Keratinocyte (primary cell): ENCODE measurements around the gene KCNN1. TPM values are rescaled to one million over a fixed set of nuclear protein-coding genes. Genes with fewer than 3 reads are reported as not detected.

Source experiments
- DNase-seq: peaks from one replicate; pipeline ENCODE4 v3.0.0-alpha.2; 2011; ENCODE audit warnings: low read depth, missing footprints, low spot score
- FAIRE-seq: peaks from 2 replicates; lab custom pipeline; 2011; peaks lifted over from hg19 to GRCh38; lab: Jason Lieb, UNC
- H2AFZ ChIP-seq: 2 replicates; pipeline ENCODE4 v1.6.0; 2012; ENCODE audit warnings: low read length, control low read depth, inconsistent platforms; ENCODE audit not compliant: control insufficient read depth
- H3K27ac ChIP-seq: 2 replicates; pipeline ENCODE4 v1.5.1; 2011; ENCODE audit warnings: low read length; ENCODE audit not compliant: control insufficient read depth, insufficient read depth
- H3K27me3 ChIP-seq: 3 replicates; pipeline ENCODE4 v1.6.0; 2011; ENCODE audit warnings: low read length; ENCODE audit not compliant: control insufficient read depth, insufficient read depth; ENCODE audit errors: extremely low read depth
- H3K36me3 ChIP-seq, 2 experiments: 2 replicates in 1 of 2; 3 replicates in 1 of 2; pipeline ENCODE4 v1.5.1; 2011; ENCODE audit warnings: low read length in 2 of 2, mild to moderate bottlenecking in 1 of 2; ENCODE audit not compliant: control insufficient read depth in 2 of 2, insufficient read depth in 2 of 2; ENCODE audit errors: extremely low read depth in 1 of 2
- H3K4me1 ChIP-seq: 3 replicates; pipeline ENCODE4 v1.5.1; 2011; ENCODE audit warnings: low read length; ENCODE audit not compliant: control insufficient read depth, insufficient read depth; ENCODE audit errors: extremely low read depth
- H3K4me2 ChIP-seq: 3 replicates; pipeline ENCODE4 v1.6.0; 2011; ENCODE audit warnings: low read depth, low read length; ENCODE audit not compliant: control insufficient read depth, insufficient read depth; ENCODE audit errors: extremely low read depth
- H3K4me3 ChIP-seq, 3 experiments: fragments of 200-600 bp in 1 of 3; sonication (generic) in 1 of 3; 2 replicates in 2 of 3; 3 replicates in 1 of 3; pipeline ENCODE4 v1.5.1; 2011 to 2016; ENCODE audit warnings: low read length in 3 of 3, mild to moderate bottlenecking in 3 of 3, control low read depth in 2 of 3, inconsistent platforms in 1 of 3, low read depth in 1 of 3, mixed read lengths in 1 of 3, mixed run types in 1 of 3, moderate library complexity in 1 of 3; ENCODE audit not compliant: control insufficient read depth in 2 of 3, insufficient read depth in 2 of 3; ENCODE audit errors: extremely low read depth in 1 of 3
- H3K79me2 ChIP-seq: 2 replicates; pipeline ENCODE4 v1.6.0; 2012; ENCODE audit warnings: low read length; ENCODE audit not compliant: control insufficient read depth, insufficient read depth
- H3K9ac ChIP-seq: 3 replicates; pipeline ENCODE4 v1.6.0; 2011; ENCODE audit warnings: low read length; ENCODE audit not compliant: control insufficient read depth, insufficient read depth; ENCODE audit errors: extremely low read depth
- H3K9me1 ChIP-seq: 3 replicates; pipeline ENCODE4 v1.6.0; 2011; ENCODE audit warnings: low read length; ENCODE audit not compliant: control insufficient read depth, insufficient read depth; ENCODE audit errors: extremely low read depth
- H3K9me3 ChIP-seq: 2 replicates; pipeline ENCODE4 v1.5.1; 2012; ENCODE audit warnings: low read depth, low read length; ENCODE audit not compliant: control insufficient read depth
- H4K20me1 ChIP-seq: 3 replicates; pipeline ENCODE4 v1.6.0; 2011; ENCODE audit warnings: low read length; ENCODE audit not compliant: control insufficient read depth, insufficient read depth; ENCODE audit errors: extremely low read depth
- EZH2 ChIP-seq: IDR thresholded peaks from one replicate; pipeline ENCODE4 v1.6.1; 2012; ENCODE audit warnings: inconsistent platforms, mild to moderate bottlenecking, low read length, moderate library complexity
- dilution Hi-C: fragments of 300-500 bp; cut with MboI; formaldehyde crosslinking; loops from one replicate; pipeline ENCODE4 v1.7.0; 2020; ENCODE audit warnings: low sequenced_read_pairs; ENCODE audit not compliant: extremely low pct_ligation_motif_present
- polyA plus RNA-seq, 5 experiments: library from polyadenylated mRNA; depleted of rRNA in 3 of 5; stranded (reverse) in 3 of 5; stranded (forward) in 1 of 5; unstranded in 1 of 5; fragments of >200 nt; gene quantifications; 1 replicate in 1 of 5; 2 replicates in 3 of 5; 3 replicates in 1 of 5; pipeline versions ENCODE4 v1.2.1 to v1.2.3, GENCODE V29; 2011 to 2012; ENCODE audit warnings: missing spikeins in 2 of 5, low read depth in 1 of 5, low replicate concordance in 1 of 5
- TF ChIP-seq, protein P1 (sequence below), 3 experiments: IDR thresholded peaks in 1 of 3; conservative IDR thresholded peaks in 1 of 3; optimal IDR thresholded peaks in 1 of 3; 2 replicates in 2 of 3; 3 replicates in 1 of 3; pipeline versions ENCODE3 to v1.5.1; 2011; ENCODE audit warnings: low read length in 3 of 3, mild to moderate bottlenecking in 3 of 3, moderate library complexity in 2 of 3, control low read depth in 1 of 3, inconsistent platforms in 1 of 3; ENCODE audit not compliant: insufficient read depth in 2 of 3; ENCODE audit errors: extremely low read depth in 1 of 3

Gene KCNN1
- polyA plus RNA-seq, 1 donor (not counting 4 experiments of a cell fraction or from before 2014, with no cell fraction given) = not detected

DNA sequence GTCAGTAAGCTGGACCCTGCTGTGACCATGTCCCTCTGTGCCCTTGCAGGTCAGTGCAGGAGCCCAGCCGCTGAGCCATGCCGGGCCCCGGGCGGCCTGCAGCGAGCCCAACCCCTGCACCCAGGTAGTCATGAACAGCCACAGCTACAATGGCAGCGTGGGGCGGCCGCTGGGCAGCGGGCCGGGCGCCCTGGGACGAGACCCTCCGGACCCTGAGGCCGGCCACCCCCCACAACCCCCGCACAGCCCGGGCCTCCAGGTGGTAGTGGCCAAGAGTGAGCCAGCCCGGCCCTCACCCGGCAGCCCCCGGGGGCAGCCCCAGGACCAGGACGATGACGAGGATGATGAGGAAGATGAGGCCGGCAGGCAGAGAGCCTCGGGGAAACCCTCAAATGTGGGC is 6.9 kb downstream of the KCNN1 start:
- no peak overlapping the region for H3K4me3 ChIP-seq
- no peaks in the 10 kb centered on the region for H3K4me1 ChIP-seq
- H3K9me3 ChIP-seq = no peaks in the 10 kb centered on the region
- H3K27me3 ChIP-seq = no peaks in the 10 kb centered on the region
- FAIRE-seq (no peak), DNase-seq (no peak)
- peaks cover 2% of the 10 kb centered on the region for H4K20me1 ChIP-seq
- H3K79me2 ChIP-seq = no peaks in the 10 kb centered on the region
- no peak overlapping the region for H3K9ac ChIP-seq
- no peak overlapping the region for H3K4me2 ChIP-seq
- dilution Hi-C loops = no loop called here
- TF ChIP-seq, protein P1, sequence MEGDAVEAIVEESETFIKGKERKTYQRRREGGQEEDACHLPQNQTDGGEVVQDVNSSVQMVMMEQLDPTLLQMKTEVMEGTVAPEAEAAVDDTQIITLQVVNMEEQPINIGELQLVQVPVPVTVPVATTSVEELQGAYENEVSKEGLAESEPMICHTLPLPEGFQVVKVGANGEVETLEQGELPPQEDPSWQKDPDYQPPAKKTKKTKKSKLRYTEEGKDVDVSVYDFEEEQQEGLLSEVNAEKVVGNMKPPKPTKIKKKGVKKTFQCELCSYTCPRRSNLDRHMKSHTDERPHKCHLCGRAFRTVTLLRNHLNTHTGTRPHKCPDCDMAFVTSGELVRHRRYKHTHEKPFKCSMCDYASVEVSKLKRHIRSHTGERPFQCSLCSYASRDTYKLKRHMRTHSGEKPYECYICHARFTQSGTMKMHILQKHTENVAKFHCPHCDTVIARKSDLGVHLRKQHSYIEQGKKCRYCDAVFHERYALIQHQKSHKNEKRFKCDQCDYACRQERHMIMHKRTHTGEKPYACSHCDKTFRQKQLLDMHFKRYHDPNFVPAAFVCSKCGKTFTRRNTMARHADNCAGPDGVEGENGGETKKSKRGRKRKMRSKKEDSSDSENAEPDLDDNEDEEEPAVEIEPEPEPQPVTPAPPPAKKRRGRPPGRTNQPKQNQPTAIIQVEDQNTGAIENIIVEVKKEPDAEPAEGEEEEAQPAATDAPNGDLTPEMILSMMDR (optimal IDR thresholded peaks at IDR 0.05 in 1 of 3, IDR thresholded peaks at IDR 0.05 in 1 of 3, conservative IDR thresholded peaks at IDR 0.05 in 1 of 3; ENCODE audit: extremely low read depth in 1 of 3, insufficient read depth in 2 of 3, low read length in 3 of 3) = no peak
- no peak for TF ChIP-seq EZH2
- no peak overlapping the region for H2AFZ ChIP-seq
- no peaks in the 10 kb centered on the region for H3K36me3 ChIP-seq
- H3K9me1 ChIP-seq = no peaks in the 10 kb centered on the region
- H3K27ac ChIP-seq = no peak overlapping the region

DNA sequence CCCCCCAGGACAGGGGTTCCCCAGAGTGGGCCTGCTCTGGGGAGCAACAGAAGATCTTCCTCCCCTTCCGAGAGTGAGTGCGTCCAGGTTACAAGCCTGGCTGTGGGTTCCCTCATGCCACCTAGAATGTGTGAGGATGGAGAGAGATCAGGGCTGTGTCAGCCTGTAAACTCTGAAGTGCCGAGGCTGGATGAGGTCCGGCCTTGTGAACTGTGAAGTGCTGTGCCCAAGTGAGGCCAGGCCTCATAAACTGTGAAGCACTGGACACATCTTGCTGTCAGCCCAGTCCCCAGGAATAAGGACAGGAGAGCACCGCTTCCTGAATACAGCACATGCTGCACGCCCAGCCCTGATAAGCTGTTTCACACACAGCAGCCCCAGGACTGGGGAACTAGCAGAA is 7.6 kb downstream of the KCNN1 start:
- H3K9ac ChIP-seq = no peak overlapping the region

More for the DNA sequence above, 7.6 kb downstream of the KCNN1 start:
- no peaks in the 10 kb centered on the region for H3K9me1 ChIP-seq
- FAIRE-seq (no peak), DNase-seq (no peak)
- H3K4me1 ChIP-seq = no peaks in the 10 kb centered on the region
- no peak overlapping the region for H3K4me3 ChIP-seq
- no peak for TF ChIP-seq EZH2
- TF ChIP-seq, protein P1 (optimal IDR thresholded peaks at IDR 0.05 in 1 of 3, IDR thresholded peaks at IDR 0.05 in 1 of 3, conservative IDR thresholded peaks at IDR 0.05 in 1 of 3; ENCODE audit: extremely low read depth in 1 of 3, insufficient read depth in 2 of 3, low read length in 3 of 3) = no peak
- no peaks in the 10 kb centered on the region for H3K9me3 ChIP-seq
- no peak overlapping the region for H3K27ac ChIP-seq
- H4K20me1 ChIP-seq = peaks cover 2% of the 10 kb centered on the region
- no peak overlapping the region for H2AFZ ChIP-seq
- dilution Hi-C loops = no loop called here
- no peaks in the 10 kb centered on the region for H3K79me2 ChIP-seq
- H3K4me2 ChIP-seq = no peak overlapping the region
- no peaks in the 10 kb centered on the region for H3K27me3 ChIP-seq
- H3K36me3 ChIP-seq = no peaks in the 10 kb centered on the region
